Left lung (tissue), 10 donors: ENCODE data around the gene MICAL3. TPM values are rescaled to one million over a fixed set of nuclear protein-coding genes. Genes with fewer than 3 reads are reported as not detected.

ENCODE experiments used
- ATAC-seq: fragments of 200-7000 bp; cut with Tn5 transposase; one replicate; pipeline ENCODE4 v1.9.1; 2020; ENCODE audit warnings: moderate library complexity
- DNase-seq, 4 donors: peaks; one replicate each; pipeline ENCODE4 v3.0.0-alpha.2; 2013 to 2020
- H3K27ac ChIP-seq, 2 donors: fragments of 200-600 bp; sonication (generic) in 1 of 2; one replicate each; pipeline versions ENCODE4 v1.5.0 to v1.8.0; 2020 to 2021
- H3K27me3 ChIP-seq, 2 donors: fragments of 200-600 bp; sonication (generic) in 1 of 2; one replicate each; pipeline versions ENCODE4 v1.5.0 to v1.8.0; 2020 to 2021
- H3K36me3 ChIP-seq, 2 donors: fragments of 200-600 bp; sonication (generic) in 1 of 2; one replicate each; pipeline versions ENCODE4 v1.5.0 to v1.8.0; 2020 to 2021
- H3K4me1 ChIP-seq, 2 donors: fragments of 200-600 bp; one replicate each; pipeline ENCODE4 v1.8.0; 2021
- H3K4me3 ChIP-seq, 2 donors: fragments of 200-600 bp; sonication (generic) in 1 of 2; one replicate each; pipeline versions ENCODE4 v1.5.0 to v1.8.0; 2020 to 2021; ENCODE audit warnings: mild to moderate bottlenecking in 1 of 2
- H3K9me3 ChIP-seq, 2 donors: fragments of 200-600 bp; sonication (generic) in 1 of 2; one replicate each; pipeline versions ENCODE4 v1.5.0 to v1.8.0; 2020 to 2021
- CTCF ChIP-seq, 2 donors: fragments of 200-600 bp; sonication (generic) in 1 of 2; IDR thresholded peaks; one replicate each; pipeline versions ENCODE4 v1.5.0 to v1.8.0; 2021; ENCODE audit warnings: antibody characterized with exemption in 2 of 2
- intact Hi-C, 2 donors: fragments of 100-400 bp; cut with DNase I; formaldehyde crosslinking; loops; one replicate each; pipeline versions ENCODE4 v1.11.2 to v1.14.2; 2022
- polyA plus RNA-seq, 6 donors: library from polyadenylated mRNA; unstranded; fragments of 120-200 nt; gene quantifications; one replicate each; pipeline ENCODE4 v1.2.1, GENCODE V29; 2013; ENCODE audit not compliant: insufficient read length in 6 of 6
- total RNA-seq, 2 donors: library from RNA; stranded (reverse); fragmentation: NEBNext Ultra II Directional; extraction: Animal tissue kit (Norgen Biotek cat#: 25700); gene quantifications; one replicate each; pipeline ENCODE4 v1.2.1, GENCODE V29; 2021
- donor health status: DM: no; HTN: yes; CAD: no.
- donor health status: DM: no; HTN: no; CAD: no.

The MICAL3 gene
- total and polyA plus RNA-seq, 8 donors: 24.9 to 64.8 (median 56.2) TPM

- Histone ChIP-seq H3K9me3 (no peaks in the 10 kb centered on the region), H3K27me3 (peaks cover 0 to 9% of the 10 kb centered on the region in 2 donors), H3K4me3 (no peak overlapping the region), H3K27ac (no peak overlapping the region), H3K4me1 (no peaks in the 10 kb centered on the region), H3K36me3 (no peaks in the 10 kb centered on the region)
- intact Hi-C loops: loop anchor here in 1 of 2 donors (10.0 kb wide), 1 partner anchor 46 kb away; the partner anchor contains the start of gene MICAL3
- no peak for ATAC-seq
- TF ChIP-seq CTCF (IDR thresholded peaks at IDR 0.05): no peak
- DNase-seq: no peak
These were observed 46.4 kb upstream of the MICAL3 start for GRCh38 chr22:18070556-18071306.

- Histone ChIP-seq H3K9me3 (no peaks in the 10 kb centered on the region), H3K4me1 (no peaks in the 10 kb centered on the region), H3K27ac (no peak overlapping the region), H3K36me3 (no peaks in the 10 kb centered on the region), H3K4me3 (no peak overlapping the region), H3K27me3 (peaks cover 0 to 16% of the 10 kb centered on the region in 2 donors)
- no peak for TF ChIP-seq CTCF (IDR thresholded peaks at IDR 0.05)
- ATAC-seq (no peak), DNase-seq (no peak)
- intact Hi-C loops: loop anchor here in 1 of 2 donors (10.0 kb wide), 1 partner anchor 45 kb away; the partner anchor contains the start of gene MICAL3
These were observed 45.7 kb upstream of the MICAL3 start for GRCh38 chr22:18070041-18070440.

- H3K4me1 ChIP-seq: no peaks in the 10 kb centered on the region
- DNase-seq: no peak
- H3K27me3 ChIP-seq: peaks cover 0 to 24% of the 10 kb centered on the region in 2 donors
- H3K9me3 ChIP-seq: no peaks in the 10 kb centered on the region
- TF ChIP-seq CTCF (IDR thresholded peaks at IDR 0.05): no peak
- intact Hi-C loops: no loop called here
- no peak overlapping the region for H3K27ac ChIP-seq
- no peaks in the 10 kb centered on the region for H3K36me3 ChIP-seq
- no peak for ATAC-seq
- H3K4me3 ChIP-seq: no peak overlapping the region
These were observed 44.7 kb upstream of the MICAL3 start for GRCh38 chr22:18069041-18069440.

GRCh38 chr22:18068381-18068988, 44.1 kb upstream of the MICAL3 start:
- intact Hi-C loops: no loop called here
- Histone ChIP-seq H3K4me3 (no peak overlapping the region), H3K9me3 (no peaks in the 10 kb centered on the region), H3K4me1 (no peaks in the 10 kb centered on the region), H3K27ac (no peak overlapping the region), H3K36me3 (no peaks in the 10 kb centered on the region), H3K27me3 (peaks cover 0 to 24% of the 10 kb centered on the region in 2 donors)
- no peak for DNase-seq
- ATAC-seq: no peak
- TF ChIP-seq CTCF (IDR thresholded peaks at IDR 0.05): no peak

- Histone ChIP-seq H3K4me1 (no peaks in the 10 kb centered on the region), H3K4me3 (no peak overlapping the region), H3K27ac (no peak overlapping the region), H3K36me3 (no peaks in the 10 kb centered on the region), H3K27me3 (peaks cover 0 to 24% of the 10 kb centered on the region in 2 donors), H3K9me3 (no peaks in the 10 kb centered on the region)
- intact Hi-C loops: no loop called here
- DNase-seq (no peak), ATAC-seq (no peak)
- TF ChIP-seq CTCF (IDR thresholded peaks at IDR 0.05): no peak
These were observed 43.4 kb upstream of the MICAL3 start for GRCh38 chr22:18067548-18068341.
